ENCODE results near the gene SCP2.
A peak's percentile ranks its signal among the peaks of the same experiment; 100 is the strongest.
"Not testable (repeated sequence)": the region's sequence is repeated elsewhere in the genome, so short reads cannot be mapped to it uniquely, and the experiment has no call there.

The SCP2 gene

DNA sequence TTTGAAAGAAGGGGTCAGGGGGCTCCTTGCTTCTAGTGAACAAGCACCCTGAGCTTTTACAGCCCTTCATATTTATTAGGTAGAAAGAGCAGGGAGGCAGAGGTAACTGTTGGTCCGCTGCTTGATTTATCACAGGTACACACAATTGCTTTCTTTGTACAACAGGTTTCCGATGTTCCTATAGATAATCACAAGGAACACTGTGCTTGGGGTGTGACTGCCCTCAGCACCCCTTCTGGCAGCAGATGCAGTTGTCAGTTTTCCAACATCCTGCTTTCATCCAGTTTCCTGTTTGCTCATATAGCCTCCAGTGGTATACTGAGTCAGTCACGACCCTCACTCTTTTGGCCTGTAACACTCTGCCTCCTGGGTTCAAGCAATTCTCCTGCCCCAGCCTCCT, 40.6 kb downstream of the SCP2 start:
- DNase-seq (ENCODE audit: low read depth) = no peak
- TF ChIP-seq, protein P1, sequence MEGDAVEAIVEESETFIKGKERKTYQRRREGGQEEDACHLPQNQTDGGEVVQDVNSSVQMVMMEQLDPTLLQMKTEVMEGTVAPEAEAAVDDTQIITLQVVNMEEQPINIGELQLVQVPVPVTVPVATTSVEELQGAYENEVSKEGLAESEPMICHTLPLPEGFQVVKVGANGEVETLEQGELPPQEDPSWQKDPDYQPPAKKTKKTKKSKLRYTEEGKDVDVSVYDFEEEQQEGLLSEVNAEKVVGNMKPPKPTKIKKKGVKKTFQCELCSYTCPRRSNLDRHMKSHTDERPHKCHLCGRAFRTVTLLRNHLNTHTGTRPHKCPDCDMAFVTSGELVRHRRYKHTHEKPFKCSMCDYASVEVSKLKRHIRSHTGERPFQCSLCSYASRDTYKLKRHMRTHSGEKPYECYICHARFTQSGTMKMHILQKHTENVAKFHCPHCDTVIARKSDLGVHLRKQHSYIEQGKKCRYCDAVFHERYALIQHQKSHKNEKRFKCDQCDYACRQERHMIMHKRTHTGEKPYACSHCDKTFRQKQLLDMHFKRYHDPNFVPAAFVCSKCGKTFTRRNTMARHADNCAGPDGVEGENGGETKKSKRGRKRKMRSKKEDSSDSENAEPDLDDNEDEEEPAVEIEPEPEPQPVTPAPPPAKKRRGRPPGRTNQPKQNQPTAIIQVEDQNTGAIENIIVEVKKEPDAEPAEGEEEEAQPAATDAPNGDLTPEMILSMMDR (conservative IDR thresholded peaks at IDR 0.05; ENCODE audit: low read depth, low read length) = no peak
- no peak overlapping the region for H3K4me3 ChIP-seq (ENCODE audit: low read length)

DNA sequence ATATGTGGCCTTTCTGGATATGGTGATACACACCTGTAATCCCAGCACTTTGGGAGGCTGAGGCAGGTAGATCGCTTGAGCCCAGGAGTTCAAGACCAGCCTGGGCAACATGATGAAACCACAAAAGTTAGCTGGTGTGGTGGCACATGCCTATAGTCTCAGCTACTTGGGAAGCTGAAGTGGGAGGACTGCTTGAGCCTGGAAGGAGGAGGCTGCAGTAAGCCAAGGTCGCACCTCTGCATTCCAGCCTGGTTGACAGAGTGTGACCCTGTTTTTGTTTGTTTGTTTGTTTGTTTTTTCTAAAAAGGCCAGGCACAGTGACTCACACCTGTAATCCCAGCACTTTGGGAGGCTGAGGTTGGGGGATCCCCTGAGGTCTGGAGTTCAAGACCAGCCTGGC, 42.2 kb downstream of the SCP2 start:
- not testable (repeated sequence) for H3K4me3 ChIP-seq (ENCODE audit: low read length); DNase-seq (ENCODE audit: low read depth)

DNA sequence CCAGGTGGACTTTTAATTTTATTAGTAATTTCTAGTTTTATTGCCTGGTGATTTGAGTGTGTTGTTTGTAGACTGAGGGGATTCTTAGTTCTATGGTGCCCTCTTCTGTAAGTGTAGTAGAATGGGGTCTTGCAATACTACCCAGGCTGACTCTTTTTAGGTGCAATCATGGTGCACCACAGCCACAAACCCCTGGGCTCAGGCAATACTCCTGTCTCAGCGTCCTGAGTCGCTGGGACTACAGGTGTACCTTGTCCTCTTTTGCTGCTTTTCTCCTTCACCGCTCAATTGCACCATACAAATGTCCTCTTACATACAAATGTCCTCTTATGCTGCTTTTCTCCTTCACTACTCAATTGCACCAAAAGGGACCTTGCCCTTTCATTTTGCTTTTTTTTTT, 43.1 kb downstream of the SCP2 start:
- no peak overlapping the region for H3K4me3 ChIP-seq (ENCODE audit: low read length)
- DNase-seq (ENCODE audit: low read depth) = no peak
- TF ChIP-seq, protein P1 (conservative IDR thresholded peaks at IDR 0.05; ENCODE audit: low read depth, low read length) = peak; percentile 17

DNA sequence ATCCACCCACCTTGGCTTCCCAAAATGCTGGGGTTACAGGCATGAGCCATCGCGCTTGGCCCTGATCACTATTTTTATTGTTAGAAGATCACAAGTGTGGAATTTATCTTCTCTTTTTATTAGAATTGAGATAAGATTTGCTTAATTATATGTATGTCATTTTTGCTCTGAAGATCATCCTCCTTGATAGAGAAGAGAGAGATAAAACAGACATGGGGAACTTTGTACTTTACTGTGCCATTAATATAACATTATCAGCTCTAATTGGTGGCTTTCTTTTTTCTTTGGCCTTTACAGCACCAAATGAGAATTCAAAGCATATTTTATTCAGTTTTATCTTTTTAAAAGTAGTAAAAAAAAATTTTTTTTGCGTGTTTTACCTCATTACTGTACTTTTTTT, 46.8 kb downstream of the SCP2 start:
- DNase-seq (ENCODE audit: low read depth) = no peak
- TF ChIP-seq, protein P1 (conservative IDR thresholded peaks at IDR 0.05; ENCODE audit: low read depth, low read length) = no peak
- no peak overlapping the region for H3K4me3 ChIP-seq (ENCODE audit: low read length)

DNA sequence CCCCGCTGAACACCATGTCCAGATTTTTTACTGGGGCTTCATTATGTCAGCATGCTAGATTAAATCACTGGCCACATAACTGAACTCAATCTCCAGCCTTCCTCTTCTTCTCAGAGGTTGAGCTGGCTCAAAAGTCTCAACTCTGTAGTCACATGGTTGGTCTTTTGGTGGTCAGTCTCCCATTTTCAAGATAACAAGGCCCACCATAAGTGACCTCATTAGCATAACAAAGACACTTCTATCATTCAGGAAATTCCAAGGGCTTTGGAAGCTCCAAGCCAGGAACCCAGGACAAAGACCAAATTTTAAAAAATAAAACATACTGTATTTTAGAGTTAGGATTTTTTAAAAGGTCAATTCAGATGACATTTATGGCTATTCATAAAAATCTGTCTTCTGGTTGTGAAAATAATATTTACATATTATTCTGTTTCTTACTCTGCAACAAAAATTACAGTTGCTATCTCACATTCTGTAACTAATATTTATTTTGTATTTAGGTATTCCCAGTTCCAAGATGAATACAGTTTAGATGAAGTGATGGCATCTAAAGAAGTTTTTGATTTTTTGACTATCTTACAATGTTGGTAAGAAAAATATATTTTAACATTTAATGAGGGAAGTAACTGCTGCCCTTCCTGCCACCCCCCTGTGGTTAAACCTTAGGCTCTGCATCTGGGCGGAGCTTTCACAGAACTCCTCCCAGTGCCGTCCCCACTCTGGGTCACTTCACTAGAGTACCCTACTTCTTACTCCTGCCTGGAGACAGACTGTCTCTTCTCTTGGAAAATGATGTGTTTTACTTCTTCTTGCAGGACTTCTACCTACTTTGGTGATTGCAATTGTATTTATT, 49.3 kb downstream of the SCP2 start:
- DNase-seq (ENCODE audit: low read depth) = no peak
- TF ChIP-seq, protein P1 (conservative IDR thresholded peaks at IDR 0.05; ENCODE audit: low read depth, low read length) = no peak
- no peak overlapping the region for H3K4me3 ChIP-seq (ENCODE audit: low read length)

DNA sequence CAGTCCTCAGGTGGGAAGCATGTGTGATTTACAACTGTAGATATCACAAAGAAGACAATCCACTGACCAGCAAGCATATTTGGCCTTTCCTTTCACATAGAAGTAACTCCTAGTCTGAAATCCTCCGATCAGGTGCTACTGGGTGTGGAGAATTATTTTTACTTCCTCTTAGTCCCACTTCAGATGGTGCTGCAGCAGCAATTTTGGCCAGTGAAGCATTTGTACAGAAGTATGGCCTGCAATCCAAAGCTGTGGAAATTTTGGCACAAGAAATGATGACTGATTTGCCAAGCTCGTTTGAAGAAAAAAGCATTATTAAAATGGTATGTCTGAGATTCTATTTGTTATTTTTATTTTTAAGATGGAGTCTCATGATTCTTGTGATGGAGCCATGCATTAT, 51.0 kb downstream of the SCP2 start:
- TF ChIP-seq, protein P1 (conservative IDR thresholded peaks at IDR 0.05; ENCODE audit: low read depth, low read length) = no peak
- H3K4me3 ChIP-seq (ENCODE audit: low read length) = no peak overlapping the region
- DNase-seq (ENCODE audit: low read depth) = no peak

DNA sequence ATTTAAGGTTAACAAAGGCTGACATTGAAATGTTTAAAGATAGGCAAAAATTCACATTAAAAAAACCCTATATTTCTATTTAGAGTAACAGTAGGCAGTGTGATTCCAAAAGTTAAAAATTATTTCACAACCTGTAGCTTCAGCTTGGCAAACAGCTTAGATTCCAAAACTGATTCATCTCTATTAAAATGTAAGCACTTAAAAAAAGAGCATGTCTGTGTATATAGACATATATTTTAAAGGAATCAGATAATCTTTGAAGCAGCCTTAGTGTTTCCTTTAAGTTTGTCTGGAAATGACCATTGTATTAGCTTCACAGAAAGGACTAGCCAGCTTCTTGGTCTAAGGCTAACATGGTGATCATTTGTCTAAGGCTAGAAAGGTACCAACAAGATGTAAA, 65.7 kb downstream of the SCP2 start:
- H3K4me3 ChIP-seq (ENCODE audit: low read length); DNase-seq (ENCODE audit: low read depth): not testable (repeated sequence)

DNA sequence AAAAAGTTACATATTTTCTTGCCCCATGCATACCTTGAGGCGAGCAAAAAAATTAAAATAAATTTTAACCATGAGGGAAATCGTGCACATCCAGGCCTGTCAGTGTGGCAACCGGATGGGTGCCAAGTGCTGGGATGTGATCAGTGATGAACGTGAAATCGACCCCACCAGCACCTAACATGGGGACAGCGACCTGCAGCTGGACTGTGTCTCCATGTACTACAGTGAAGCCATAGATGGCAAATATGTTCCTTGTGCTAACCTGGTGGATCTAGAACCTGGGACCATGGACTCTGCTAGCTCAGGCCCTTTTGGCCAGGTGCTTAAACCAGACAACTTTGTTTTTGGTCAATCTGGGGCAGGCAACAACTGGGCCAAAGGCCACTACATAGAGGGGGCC, 67.6 kb downstream of the SCP2 start:
- DNase-seq (ENCODE audit: low read depth) = no peak
- TF ChIP-seq, protein P1 (conservative IDR thresholded peaks at IDR 0.05; ENCODE audit: low read depth, low read length) = no peak
- no peak overlapping the region for H3K4me3 ChIP-seq (ENCODE audit: low read length)

Measured in retinal pigment epithelial cell (primary cell).